Muscle of back (tissue), 11 donors: ENCODE measurements around the gene PPM1E. TPM values are rescaled to one million over a fixed set of nuclear protein-coding genes. Genes with fewer than 3 reads are reported as not detected.
A peak's percentile ranks its signal among the peaks of the same experiment; 100 is the strongest.
"Not testable (repeated sequence)": the region's sequence is repeated elsewhere in the genome, so short reads cannot be mapped to it uniquely, and the experiment has no call there.

ENCODE experiments used
- DNase-seq, 3 donors: peaks; one replicate each; pipeline versions ENCODE4 v3.0.0 to v3.0.0-alpha.2; 2013
- polyA plus RNA-seq, 10 donors: library from polyadenylated mRNA; unstranded; fragments of 120-200 nt; gene quantifications; one replicate each; pipeline ENCODE4 v1.2.1, GENCODE V29; 2013; ENCODE audit not compliant: insufficient read length in 10 of 10

PPM1E gene
- polyA plus RNA-seq, 10 donors: 0.91 to 2.3 (median 1.5) TPM

DNA sequence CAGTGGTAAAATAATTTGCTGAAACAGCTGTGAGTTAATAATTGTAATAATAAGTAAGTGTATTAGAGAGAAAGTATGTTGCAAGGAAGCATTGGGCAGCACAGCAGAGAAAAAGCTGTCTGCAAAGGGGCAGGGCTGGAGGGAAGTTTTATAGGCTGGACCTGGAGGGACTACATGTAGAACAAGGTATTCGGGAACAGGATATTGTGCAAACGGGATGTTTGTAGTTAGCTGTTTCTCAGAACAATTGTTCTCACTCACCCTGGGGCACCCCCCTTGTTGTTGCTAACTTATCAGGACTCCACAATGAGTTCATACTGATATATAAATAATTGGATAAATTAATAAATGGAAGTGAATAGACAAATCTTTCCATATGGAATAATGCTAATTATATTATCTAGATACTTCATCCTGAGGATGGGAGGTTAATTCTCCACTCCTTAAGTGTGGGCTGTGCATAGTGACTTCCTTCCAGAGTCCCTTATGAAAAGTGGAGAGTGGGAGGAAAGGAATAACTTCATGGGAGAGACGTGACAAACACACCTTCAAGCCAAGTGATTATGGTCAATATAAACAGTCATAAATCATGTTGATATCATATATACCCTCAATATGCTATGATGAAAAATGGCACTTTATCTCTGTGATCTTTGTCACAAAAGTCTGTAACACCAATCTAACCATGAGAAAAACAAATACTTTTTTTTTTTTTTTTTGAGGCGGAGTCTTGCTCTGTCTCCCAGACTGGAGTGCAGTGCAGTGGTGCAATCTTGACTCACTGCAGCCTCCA is 85.4 kb downstream of the PPM1E start:
- DNase-seq: no peak

DNA sequence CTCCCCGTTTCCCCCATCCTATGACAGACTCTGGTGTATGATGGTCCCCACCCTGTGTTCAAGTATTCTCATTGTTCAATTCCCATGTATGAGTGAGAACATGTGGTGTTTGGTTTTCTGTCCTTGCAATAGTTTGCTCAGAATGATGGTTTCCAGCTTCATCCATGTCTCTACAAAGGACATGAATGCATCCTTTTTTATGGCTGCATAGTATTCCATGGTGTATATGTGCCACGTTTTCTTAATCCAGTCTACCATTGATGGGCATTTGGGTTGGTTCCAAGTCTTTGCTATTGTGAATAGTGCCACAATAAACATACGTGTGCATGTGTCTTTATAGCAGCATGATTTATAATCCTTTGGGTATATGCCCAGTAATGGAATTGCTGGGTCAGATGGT is 90.8 kb downstream of the PPM1E start:
- DNase-seq: not testable (repeated sequence)

DNA sequence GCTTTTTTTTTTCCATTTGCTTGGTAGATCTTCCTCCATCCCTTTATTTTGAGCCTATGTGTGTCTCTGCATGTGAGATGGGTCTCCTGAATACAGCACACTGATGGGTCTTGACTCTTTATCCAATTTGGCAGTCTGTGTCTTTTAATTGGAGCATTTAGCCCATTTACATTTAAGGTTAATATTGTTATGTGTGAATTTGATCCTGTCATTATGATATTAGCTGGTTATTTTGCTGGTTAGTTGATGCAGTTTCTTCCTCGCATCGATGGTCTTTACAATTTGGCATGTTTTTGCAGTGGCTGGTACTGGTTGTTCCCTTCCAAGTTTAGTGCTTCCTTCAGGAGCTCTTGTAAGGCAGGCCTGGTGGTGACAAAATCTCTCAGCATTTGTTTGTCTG is 94.5 kb downstream of the PPM1E start:
- DNase-seq: not testable (repeated sequence)

DNA sequence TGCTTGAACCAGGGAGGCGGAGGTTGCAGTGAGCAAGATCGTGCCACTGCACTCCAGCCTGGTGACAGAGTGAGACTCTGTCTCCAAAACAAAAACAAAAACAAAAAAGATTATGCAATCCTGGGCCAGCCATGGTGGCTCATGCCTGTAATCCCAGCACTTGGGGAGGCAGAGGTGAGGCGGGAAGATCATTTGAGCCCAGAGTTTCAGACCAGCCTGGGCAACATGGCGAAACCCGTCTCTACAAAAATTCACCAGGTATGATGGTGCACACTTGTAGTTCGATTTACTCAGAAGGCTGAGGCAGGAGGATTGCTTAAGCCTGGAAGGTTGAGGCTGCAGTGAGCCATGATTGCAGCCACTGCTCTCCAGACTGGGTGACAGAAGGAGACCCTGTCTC is 109.6 kb downstream of the PPM1E start:
- no peak for DNase-seq

DNA sequence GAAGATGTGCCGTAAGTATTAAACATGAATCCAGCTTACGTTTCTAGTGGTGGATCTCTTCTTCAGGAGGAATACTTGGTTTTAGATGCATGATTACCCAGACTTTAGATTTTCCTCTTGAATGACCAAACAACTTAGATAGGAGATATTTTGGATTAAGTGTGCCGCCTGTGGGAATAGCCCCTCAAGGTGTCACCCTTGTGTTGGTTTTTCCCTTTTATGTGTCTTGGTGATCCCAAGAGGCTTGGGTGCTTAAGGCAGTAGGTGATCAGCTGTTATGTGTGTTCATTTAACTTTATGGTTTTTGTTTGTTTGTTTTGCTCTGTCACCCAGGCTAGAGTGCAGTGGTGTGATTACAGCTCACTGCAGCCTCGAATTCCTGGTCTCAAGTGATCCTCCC is 115.1 kb downstream of the PPM1E start:
- DNase-seq: no peak

DNA sequence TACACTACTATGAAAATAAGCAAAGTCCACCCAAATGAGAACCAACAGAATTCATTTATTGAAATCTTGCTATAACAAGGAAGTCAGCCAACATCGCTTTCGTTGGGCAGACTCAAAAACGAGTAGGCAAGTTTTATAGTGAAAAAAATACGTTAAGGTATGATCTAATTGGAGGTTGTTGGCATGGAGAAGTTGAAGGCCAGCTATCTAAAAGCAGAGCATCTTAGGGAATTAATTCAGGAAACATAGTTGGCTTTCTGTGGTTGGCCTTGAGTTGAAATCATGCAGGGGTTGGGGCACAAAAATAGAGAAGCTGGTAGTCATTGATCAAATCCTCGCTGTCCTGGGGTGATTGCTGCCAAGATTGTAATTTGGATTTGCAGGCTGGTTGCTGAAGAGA is 118.3 kb downstream of the PPM1E start:
- DNase-seq: no peak

DNA sequence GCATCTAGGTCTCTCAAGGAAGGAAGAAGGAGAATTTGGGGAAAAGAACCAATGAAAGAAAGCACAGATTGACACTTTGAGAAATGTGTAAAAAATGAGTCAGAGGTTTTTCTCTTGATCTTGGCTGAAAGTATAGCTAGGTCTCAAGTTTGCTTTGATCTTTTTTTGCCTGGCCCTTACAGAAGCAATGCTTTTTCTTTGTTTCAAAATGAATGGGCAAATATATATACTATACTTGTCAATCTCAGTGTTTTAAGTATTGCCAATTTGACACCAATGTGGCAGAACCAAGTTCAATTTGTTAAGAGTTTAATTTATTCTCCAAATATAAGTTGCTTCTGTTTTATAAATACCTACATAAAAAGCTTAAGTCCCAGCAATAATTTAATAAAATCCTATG is 119.6 kb downstream of the PPM1E start:
- no peak for DNase-seq

DNA sequence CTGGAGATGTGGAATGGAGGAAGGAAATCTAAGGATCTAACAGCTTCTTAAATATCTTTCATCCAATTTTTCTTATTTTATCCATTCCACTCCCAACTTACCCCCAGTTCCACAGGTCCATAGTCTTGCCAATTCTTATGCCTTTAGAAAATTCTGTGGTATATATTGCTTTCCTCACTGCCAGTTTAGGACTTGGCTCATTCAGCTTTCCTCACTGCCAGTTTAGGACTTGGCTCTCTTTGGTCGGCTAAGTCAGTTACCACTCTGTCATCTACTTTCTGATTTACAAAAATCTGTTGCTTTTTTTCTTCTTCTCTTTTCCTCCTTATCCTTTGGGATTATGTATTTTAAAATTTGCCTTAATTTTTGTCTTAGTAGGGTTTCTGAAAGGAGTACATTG is 128.5 kb downstream of the PPM1E start:
- DNase-seq: no peak

DNA sequence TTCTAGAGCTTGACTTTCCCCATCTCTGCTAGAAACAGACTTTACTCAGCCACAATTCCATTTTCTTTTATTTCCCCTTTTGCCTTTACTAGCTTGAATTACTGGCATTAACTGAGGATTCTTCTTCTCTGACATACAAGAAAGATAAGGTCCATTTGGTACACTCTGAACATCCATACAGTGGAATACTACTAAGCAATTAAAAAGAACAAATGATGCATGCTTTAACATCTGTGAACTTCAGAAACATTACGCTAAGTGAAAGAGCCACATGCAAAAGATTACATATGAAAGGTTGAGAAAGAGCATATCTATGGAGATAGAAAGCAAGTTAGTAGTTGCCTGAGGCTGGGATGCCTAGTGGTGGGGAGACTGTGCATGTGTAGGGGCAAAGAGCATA is 130.9 kb downstream of the PPM1E start:
- no peak for DNase-seq

DNA sequence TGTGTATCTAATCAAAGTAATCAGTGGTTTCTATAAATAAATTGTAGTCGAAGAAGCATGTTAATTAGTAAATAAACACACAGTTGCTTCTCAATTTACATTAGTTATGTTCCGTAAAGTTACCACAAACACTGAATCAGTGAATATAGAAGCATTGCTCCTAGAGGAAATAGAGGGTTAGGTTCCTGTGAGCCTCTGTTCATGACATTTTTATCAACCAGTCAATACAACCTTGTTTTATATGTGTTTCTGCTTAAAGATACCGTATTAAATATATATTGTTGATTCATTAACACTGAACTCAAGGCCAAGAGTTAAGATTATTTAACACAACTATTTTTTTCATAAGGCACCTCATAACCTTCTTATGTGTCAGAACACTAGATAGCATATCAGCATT is 134.3 kb downstream of the PPM1E start:
- DNase-seq: no peak

DNA sequence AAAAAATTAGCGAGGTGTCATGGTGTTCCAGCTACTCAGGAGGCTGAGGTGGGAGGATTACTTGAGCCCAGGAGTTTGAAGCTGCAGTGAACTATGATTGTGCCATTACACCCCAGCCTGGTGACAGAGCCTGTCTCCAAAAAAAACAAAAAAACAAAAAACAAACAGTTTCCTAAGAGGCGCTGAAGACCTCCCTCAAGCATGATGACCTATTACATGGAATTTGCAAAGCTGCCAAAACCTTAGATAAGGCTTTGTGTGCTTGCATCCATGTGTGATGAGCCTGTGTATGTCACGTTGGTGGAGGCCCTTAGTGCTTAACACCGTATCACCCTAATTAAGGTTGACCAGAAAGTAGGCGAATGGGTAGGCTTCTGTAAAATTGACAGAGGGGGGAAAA is 143.5 kb downstream of the PPM1E start:
- DNase-seq: no peak

DNA sequence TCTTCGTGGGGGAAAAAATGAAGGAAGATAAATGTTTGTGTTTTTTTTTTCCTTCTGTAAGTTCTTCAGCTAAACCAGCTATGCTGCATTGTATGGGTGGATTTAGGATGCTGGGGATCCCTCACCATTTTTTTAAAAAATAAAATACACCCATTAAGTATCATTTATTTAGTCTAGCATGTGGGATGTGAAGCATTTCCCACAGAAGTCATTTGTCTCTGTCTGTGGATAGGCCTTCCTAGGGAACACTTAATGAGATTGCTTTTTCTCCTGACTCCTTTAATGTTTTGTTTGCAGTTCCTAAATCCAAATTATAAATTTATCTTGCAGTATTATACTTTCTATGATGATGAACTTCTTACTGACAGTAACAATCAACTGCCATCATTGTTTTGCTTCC is 146.7 kb downstream of the PPM1E start:
- no peak for DNase-seq

DNA sequence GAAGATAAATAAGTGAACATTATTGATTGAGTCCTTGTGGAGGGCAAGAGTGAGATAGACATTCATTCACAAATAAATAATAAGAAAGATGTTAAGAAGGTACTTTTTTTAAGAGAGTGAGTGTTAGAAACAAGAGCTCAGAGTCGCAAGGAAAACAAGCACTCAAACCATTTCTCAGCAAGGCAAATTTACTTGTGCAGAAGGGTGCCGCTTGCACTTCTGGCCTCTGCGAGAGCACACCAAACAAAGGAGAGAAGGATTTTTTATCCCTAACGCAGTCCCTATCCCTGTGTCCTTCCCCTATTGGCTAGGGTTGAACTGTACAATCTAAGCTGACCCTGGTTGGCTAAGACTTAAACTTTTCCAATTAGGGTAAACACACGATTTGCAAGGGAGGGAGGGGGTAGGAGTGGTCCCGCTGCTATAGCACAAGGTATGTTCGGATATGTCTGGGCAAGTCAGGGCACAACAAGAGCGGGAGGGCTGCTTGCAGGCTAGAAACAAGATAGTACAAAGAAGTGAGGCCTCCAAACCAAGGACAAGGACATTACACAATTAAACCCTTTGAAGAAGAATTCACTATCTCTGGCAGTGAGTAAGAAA is 156.2 kb downstream of the PPM1E start:
- no peak for DNase-seq

DNA sequence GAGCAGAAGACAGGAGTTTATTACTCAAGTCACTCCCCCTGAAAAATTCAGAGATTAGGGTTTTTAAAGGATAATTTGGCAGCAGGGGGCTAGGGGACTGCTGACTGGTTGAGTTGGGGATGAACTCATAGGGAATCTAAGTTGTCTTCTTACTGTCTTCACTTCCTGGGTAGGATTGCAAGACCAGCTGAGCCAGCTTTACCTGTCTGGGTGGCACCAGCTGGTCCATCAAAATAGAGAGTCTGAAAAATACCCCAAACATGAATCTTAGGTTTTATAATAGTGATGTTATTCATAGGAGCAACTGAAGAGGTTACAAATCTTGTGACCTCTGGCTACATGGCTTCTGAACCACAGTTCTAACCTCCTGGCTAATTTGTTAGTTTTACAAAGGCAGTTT is 157.9 kb downstream of the PPM1E start:
- no peak for DNase-seq

DNA sequence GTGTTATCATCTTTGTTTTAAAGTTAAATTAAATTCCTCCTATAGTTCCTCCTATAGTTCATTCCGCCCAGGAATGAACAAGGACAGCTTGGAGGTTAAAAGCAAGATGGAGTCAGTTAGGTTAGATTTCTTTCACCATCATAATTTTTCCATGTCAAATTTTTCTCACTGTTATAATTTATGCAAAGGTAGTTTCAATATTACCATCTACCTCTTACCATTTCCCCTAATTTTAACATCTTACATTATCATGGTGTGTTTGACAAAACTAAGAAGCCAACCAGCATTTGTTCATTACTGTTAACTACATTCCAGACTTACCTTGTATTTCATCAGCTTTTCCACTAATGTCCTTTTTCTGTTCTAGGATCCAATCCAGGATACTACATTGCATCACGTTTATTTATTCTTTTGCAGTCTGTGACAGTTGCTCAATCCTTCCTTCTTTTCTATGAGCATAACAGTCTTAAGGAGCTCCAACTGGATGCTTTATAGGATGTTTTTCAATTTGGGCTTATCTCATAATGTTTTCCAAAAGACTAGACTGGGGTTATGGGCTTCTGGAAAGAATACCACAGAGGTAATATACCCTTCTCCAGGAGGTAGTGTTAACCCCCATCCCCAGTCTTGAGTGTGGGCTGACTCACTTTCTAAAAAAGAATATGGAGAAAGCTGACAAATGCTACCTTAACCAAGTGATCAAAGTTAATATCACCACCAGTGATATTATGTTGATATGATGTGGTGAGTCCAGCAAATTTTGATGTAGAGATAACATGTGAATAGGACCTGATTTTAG is 158.5 kb downstream of the PPM1E start:
- DNase-seq: peak in 1 of 3 donors; percentile 1

DNA sequence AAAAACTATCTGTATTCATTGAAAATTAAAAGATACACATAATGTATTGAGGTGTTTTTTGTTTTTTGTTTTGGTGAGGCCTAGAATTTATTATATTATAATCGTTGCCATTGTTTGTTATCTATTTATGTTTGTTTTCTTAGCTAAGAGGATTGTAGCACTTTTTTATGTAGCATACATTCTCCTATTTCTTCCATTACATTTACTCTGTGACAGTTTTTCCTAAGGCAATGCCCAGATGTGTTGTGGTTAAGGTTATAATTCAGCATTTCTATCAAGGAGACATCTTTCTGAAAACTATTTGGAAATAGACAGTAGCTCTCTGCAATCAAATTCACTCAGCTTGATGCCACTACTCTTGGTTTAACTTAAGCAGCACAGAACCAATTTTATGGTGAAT is 161.6 kb downstream of the PPM1E start:
- DNase-seq: no peak

DNA sequence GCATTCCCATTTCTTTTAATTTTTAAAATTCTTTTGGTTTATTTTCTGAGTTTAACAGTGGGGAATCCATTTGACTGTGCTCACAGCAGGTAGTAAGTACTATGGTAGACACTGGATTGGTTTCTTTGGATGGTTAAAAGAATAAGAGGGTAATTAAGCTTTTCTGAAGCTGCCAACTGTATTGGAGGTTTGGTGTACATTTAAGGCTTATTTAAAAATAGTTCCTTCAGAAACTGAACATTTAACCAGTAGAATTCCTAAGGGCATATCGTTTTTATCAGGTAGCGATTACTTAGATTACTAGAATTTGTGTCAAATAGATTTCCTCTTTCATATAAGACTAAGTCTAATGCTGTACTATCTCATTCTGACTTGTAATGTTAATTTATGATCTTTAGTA is 162.4 kb downstream of the PPM1E start:
- DNase-seq: no peak

DNA sequence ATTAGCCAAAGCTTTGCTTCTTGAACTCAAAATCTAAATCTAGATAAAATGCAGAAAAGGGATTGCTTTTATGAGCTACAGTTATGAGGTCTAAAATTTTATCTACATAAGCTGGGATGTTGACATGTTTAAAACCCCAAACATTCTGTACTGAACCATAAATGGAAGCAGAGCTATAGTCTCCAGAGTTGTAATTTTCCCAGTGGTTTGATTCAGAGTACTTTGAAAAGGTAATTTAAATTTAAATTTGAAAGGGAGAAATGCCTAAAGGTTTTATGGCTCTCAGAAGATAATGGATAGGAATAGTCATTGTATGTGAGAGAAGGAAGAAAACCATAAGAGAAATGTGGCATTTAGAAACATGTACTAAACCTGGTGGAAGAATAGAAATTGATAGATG is 163.2 kb downstream of the PPM1E start:
- DNase-seq: no peak

DNA sequence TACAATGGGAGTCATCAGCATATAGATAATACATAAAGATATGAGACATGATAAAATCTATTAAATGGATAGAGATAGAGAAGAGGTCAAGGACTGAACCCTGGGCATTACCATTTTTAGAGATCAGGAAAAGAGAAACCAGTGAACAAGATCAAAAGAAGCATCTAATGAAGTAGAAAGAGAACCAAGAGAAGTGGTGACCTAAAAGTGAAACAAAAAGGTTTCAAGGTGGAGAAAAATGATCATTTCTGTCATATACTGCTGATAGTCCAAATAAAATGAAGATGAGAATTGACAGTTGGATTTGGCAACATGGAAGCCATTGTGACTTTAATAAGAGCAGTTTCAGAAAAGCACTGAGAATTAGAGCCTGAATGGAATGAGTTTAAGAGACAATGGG is 165.1 kb downstream of the PPM1E start:
- DNase-seq: no peak

DNA sequence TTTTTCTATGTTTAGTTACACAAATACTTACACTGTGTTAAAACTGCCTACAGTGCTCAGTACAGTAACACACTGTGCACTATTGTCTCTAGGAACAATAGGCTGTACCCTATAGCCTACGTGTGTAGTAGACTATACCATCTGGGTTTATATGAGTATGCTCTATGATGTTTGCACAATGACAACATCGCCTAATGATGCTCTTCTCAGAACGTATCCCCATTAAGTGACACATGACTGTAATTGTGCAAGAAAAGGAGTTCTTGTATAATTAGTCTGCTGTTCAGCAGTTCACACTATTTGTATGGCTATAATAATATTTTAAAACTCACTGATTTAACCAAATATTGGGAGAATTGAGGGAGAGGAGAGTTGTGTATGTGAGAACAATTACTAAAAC is 177.3 kb downstream of the PPM1E start:
- no peak for DNase-seq

DNA sequence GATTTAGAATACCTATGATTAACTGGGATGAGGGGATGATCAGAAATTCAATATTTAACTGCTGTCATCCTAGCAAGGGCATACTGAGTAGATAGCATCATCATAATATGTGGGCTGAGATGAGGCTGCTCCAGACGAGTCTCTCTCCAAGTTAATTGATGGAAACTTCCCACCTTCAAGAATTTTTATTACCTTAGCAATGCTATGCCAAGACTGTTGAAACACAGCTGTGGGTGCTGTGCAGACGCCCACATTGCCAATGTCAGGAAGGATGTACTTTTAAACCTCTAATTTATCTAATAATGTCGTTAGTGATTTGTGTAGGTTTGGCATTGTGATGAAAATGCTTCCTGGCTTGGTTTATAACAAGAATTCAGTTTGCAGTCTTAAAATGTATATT is 180.6 kb downstream of the PPM1E start:
- no peak for DNase-seq

DNA sequence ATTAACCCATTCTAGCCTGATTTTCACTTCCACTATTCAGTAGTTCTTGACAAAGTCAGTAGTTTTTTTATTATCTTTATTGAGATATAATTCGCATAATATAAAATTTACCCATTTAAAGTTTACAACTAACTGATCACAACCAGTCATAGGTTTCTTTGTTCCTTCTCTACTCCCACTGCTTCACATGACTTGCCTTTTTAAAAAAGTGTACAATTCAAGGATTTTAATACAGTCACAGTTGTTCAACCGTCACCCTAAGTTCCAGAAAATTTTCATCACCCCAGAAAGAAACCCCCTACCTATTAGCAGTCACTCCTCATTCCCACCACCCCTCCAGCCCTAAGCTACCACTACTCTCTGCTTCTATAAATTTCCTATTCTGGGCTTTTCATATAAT is 188.5 kb downstream of the PPM1E start:
- no peak for DNase-seq

DNA sequence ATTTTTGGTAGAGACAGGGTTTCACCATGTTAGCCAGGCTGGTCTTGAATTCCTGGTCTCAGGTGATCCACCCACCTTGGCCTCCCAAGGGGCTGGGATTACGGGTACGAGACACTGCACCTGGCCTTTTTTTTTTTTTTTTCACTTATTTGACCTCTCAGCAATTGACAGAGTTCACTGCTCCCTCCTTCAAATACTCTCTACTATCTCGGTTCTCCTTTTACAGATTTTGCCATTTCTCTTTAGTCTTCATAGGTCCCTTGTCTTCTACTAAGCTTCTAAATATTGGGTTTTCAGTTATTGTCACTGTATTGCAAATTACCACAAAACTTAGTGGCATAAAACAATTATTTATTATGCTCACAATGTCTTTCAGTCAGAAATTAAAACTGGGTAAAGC is 191.8 kb downstream of the PPM1E start:
- no peak for DNase-seq
